SK-N-SH (cell line): ENCODE results near the gene OCLN. TPM values are rescaled to one million over a fixed set of nuclear protein-coding genes. Genes with fewer than 3 reads are reported as not detected.

ENCODE experiments used
- CTCF ChIA-PET: fragments of 300-600, 350-600 bp; formaldehyde crosslinking; extraction: SDS; loops from one replicate; lab custom pipeline; 2021; lab: Yijun Ruan, JAX
- POLR2A ChIA-PET: fragments of 350-600 bp; sonication (Branson Sonifier 250); formaldehyde crosslinking; extraction: SDS; loops from one replicate; lab custom pipeline; 2020; ENCODE audit warnings: antibody characterized with exemption, inconsistent platforms; lab: Yijun Ruan, JAX
- DNase-seq: peaks from one replicate; pipeline ENCODE4 v3.0.0; 2012
- H2AFZ ChIP-seq: fragments of 200-600 bp; sonication (generic); 2 replicates; pipeline ENCODE4 v1.8.1; 2016; ENCODE audit warnings: antibody characterized with exemption, mild to moderate bottlenecking, low read depth
- H3F3A ChIP-seq: fragments of 200-600 bp; sonication (generic); replicated peaks from 2 replicates; pipeline ENCODE3; 2016; ENCODE audit warnings: antibody characterized with exemption, mild to moderate bottlenecking; ENCODE audit not compliant: insufficient read depth
- H3K27ac ChIP-seq, 2 experiments: fragments of 200-500 bp in 1 of 2; fragments of 200-600 bp in 1 of 2; sonication (Bioruptor generic) in 1 of 2; sonication (generic), shearing (Covaris generic) in 1 of 2; 2 replicates each; pipeline versions ENCODE4 v1.5.1 to v1.6.1; 2014 to 2016; ENCODE audit warnings: low read depth in 2 of 2, inconsistent platforms in 1 of 2, low read length in 1 of 2, mild to moderate bottlenecking in 1 of 2, mixed read lengths in 1 of 2
- H3K27me3 ChIP-seq: fragments of 200-600 bp; sonication (generic), shearing (Covaris generic); 2 replicates; pipeline ENCODE4 v1.6.1; 2016; ENCODE audit warnings: mixed run types; ENCODE audit not compliant: insufficient read depth
- H3K36me3 ChIP-seq, 2 experiments: fragments of 200-500 bp in 1 of 2; fragments of 200-600 bp in 1 of 2; sonication (Bioruptor generic) in 1 of 2; sonication (generic) in 1 of 2; replicated peaks in 1 of 2; 2 replicates each; pipeline versions ENCODE3 to v1.5.1; 2014 to 2016; ENCODE audit warnings: low read length in 1 of 2, mild to moderate bottlenecking in 1 of 2; ENCODE audit not compliant: insufficient read depth in 2 of 2, control insufficient read depth in 1 of 2
- H3K4me1 ChIP-seq, 2 experiments: fragments of 200-500 bp in 1 of 2; fragments of 200-600 bp in 1 of 2; sonication (Bioruptor generic) in 1 of 2; sonication (generic), shearing (Covaris generic) in 1 of 2; 2 replicates each; pipeline versions ENCODE4 v1.5.1 to v1.6.1; 2014 to 2016; ENCODE audit warnings: low read depth in 1 of 2, low read length in 1 of 2, mixed run types in 1 of 2; ENCODE audit not compliant: insufficient read depth in 2 of 2, control insufficient read depth in 1 of 2
- H3K4me2 ChIP-seq: fragments of 200-600 bp; sonication (generic), shearing (Covaris generic); 2 replicates; pipeline ENCODE4 v1.6.1; 2017; ENCODE audit warnings: mixed run types
- H3K4me3 ChIP-seq, 2 experiments: fragments of 200-500 bp in 1 of 2; fragments of 200-600 bp in 1 of 2; sonication (Bioruptor generic) in 1 of 2; sonication (generic), shearing (Covaris generic) in 1 of 2; 2 replicates each; pipeline versions ENCODE4 v1.5.1 to v1.8.1; 2014 to 2016; ENCODE audit warnings: low read depth in 2 of 2, inconsistent platforms in 1 of 2, low read length in 1 of 2, mild to moderate bottlenecking in 1 of 2, mixed read lengths in 1 of 2, moderate library complexity in 1 of 2
- H3K79me2 ChIP-seq: fragments of 200-600 bp; sonication (generic); 2 replicates; pipeline ENCODE4 v1.8.1; 2017; ENCODE audit warnings: mild to moderate bottlenecking; ENCODE audit not compliant: insufficient read depth
- H3K9ac ChIP-seq: fragments of 200-600 bp; sonication (generic); 2 replicates; pipeline ENCODE4 v1.6.1; 2017; ENCODE audit warnings: mixed run types
- H3K9me2 ChIP-seq: fragments of 200-600 bp; sonication (generic); 2 replicates; pipeline ENCODE4 v1.6.1; 2017; ENCODE audit warnings: mixed run types
- H3K9me3 ChIP-seq: fragments of 200-600 bp; sonication (generic); 2 replicates; pipeline ENCODE4 v1.6.1; 2017; ENCODE audit warnings: mixed run types, mild to moderate bottlenecking, moderate library complexity
- H4K20me1 ChIP-seq: fragments of 200-600 bp; sonication (generic); 2 replicates; pipeline ENCODE4 v1.6.1; 2017; ENCODE audit warnings: mild to moderate bottlenecking, mixed run types; ENCODE audit not compliant: insufficient read depth
- FOXJ3 ChIP-seq: sonication (generic); formaldehyde crosslinking; IDR thresholded peaks from 2 replicates; pipeline ENCODE4 v1.5.1; 2020; ENCODE audit warnings: mild to moderate bottlenecking, missing genetic modification reagents
- GABPA ChIP-seq: IDR thresholded peaks from 2 replicates; pipeline ENCODE4 v1.4.0; 2012; ENCODE audit warnings: low read depth, mild to moderate bottlenecking
- JUND ChIP-seq: IDR thresholded peaks from 2 replicates; pipeline ENCODE4 v1.4.0; 2012
- NFIC ChIP-seq: IDR thresholded peaks from 2 replicates; pipeline ENCODE4 v1.4.0; 2012; ENCODE audit warnings: borderline replicate concordance
- POLR2AphosphoS5 ChIP-seq: IDR thresholded peaks from 2 replicates; pipeline ENCODE4 v1.6.1; 2012; ENCODE audit warnings: low read depth, low read length
- RCOR1 ChIP-seq: fragments of 150-350 bp; IDR thresholded peaks from 2 replicates; pipeline ENCODE4 v1.6.1; 2017; ENCODE audit warnings: antibody characterized with exemption, low read length
- RFX5 ChIP-seq: IDR thresholded peaks from 2 replicates; pipeline ENCODE4 v1.6.1; 2012; ENCODE audit warnings: mild to moderate bottlenecking, improper control_type of control experiment, low read length
- RXRA ChIP-seq: IDR thresholded peaks from 2 replicates; pipeline ENCODE4 v1.4.0; 2012; ENCODE audit warnings: low read depth, mild to moderate bottlenecking, borderline replicate concordance
- SIN3A ChIP-seq: IDR thresholded peaks from 2 replicates; pipeline ENCODE4 v1.6.1; 2012; ENCODE audit warnings: low read depth, mild to moderate bottlenecking, low read length, moderate library complexity, borderline replicate concordance
- SMC3 ChIP-seq: IDR thresholded peaks from 2 replicates; pipeline ENCODE4 v1.6.1; 2012; ENCODE audit warnings: low read depth, low read length, improper control_type of control experiment
- TAF1 ChIP-seq: IDR thresholded peaks from 2 replicates; pipeline ENCODE4 v1.6.1; 2012; ENCODE audit warnings: low read depth, mild to moderate bottlenecking, low read length, moderate library complexity, borderline replicate concordance
- TCF12 ChIP-seq: IDR thresholded peaks from 2 replicates; pipeline ENCODE4 v1.4.0; 2012
- TEAD4 ChIP-seq: IDR thresholded peaks from 2 replicates; pipeline ENCODE4 v1.4.0; 2012; ENCODE audit warnings: mild to moderate bottlenecking, borderline replicate concordance; ENCODE audit not compliant: insufficient read depth
- WGBS: methylation state at CpG from one replicate; pipeline ENCODE4 v1.1.6; 2017; ENCODE audit warnings: low lambda C conversion rate; 5-methylcytosine and 5-hydroxymethylcytosine counted together
- polyA plus RNA-seq, 3 experiments: library from polyadenylated mRNA; depleted of rRNA; stranded (reverse); fragments of >200 nt; gene quantifications; 2 replicates each; pipeline ENCODE4 v1.2.3, GENCODE V29; 2012
- TF ChIP-seq, protein P1 (sequence below): IDR thresholded peaks from 2 replicates; pipeline ENCODE4; 2012
- TF ChIP-seq, protein P2 (sequence below): IDR thresholded peaks from 2 replicates; pipeline ENCODE4 v1.4.0; 2012; ENCODE audit warnings: low read depth, borderline replicate concordance
- TF ChIP-seq, protein P3 (sequence below): fragments of 150-350 bp; IDR thresholded peaks from 2 replicates; pipeline ENCODE4 v1.6.1; 2016; ENCODE audit warnings: mild to moderate bottlenecking, low read depth, low read length
- TF ChIP-seq, protein P4 (sequence below): IDR thresholded peaks from 2 replicates; pipeline ENCODE4 v1.6.1; 2012; ENCODE audit warnings: mild to moderate bottlenecking, low read depth, low read length, moderate library complexity
- TF ChIP-seq, protein P5 (sequence below): IDR thresholded peaks from 2 replicates; pipeline ENCODE4 v1.4.0; 2012; ENCODE audit warnings: low read depth

The OCLN gene
- polyA plus RNA-seq, 1 of the 3 experiments (the other 2 are of a cell fraction): 6.5 TPM

DNA sequence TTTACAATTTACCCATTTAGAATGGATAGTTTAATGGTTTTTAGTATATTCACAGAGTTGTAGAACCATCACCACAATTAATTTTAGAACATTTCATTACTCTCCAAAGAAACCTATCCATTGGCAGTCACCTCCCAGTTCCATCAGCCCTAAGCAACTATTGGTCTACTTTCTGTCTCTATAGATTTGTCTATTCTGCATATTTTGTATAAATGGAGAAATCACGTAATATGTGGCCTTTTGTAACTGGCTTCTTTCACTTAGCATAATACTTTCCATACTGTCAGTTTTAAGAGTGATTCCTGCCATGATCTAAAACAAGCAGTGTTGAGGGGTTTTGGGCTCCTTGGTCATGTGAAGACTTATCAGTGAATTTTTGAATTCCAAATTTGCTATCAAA, 12.7 kb downstream of the OCLN start:
- TF ChIP-seq, protein P1, sequence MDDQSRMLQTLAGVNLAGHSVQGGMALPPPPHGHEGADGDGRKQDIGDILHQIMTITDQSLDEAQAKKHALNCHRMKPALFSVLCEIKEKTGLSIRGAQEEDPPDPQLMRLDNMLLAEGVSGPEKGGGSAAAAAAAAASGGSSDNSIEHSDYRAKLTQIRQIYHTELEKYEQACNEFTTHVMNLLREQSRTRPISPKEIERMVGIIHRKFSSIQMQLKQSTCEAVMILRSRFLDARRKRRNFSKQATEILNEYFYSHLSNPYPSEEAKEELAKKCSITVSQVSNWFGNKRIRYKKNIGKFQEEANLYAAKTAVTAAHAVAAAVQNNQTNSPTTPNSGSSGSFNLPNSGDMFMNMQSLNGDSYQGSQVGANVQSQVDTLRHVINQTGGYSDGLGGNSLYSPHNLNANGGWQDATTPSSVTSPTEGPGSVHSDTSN: no peak
- TF ChIP-seq, protein P2, sequence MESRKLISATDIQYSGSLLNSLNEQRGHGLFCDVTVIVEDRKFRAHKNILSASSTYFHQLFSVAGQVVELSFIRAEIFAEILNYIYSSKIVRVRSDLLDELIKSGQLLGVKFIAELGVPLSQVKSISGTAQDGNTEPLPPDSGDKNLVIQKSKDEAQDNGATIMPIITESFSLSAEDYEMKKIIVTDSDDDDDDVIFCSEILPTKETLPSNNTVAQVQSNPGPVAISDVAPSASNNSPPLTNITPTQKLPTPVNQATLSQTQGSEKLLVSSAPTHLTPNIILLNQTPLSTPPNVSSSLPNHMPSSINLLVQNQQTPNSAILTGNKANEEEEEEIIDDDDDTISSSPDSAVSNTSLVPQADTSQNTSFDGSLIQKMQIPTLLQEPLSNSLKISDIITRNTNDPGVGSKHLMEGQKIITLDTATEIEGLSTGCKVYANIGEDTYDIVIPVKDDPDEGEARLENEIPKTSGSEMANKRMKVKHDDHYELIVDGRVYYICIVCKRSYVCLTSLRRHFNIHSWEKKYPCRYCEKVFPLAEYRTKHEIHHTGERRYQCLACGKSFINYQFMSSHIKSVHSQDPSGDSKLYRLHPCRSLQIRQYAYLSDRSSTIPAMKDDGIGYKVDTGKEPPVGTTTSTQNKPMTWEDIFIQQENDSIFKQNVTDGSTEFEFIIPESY: no peak
- no peak for TF ChIP-seq SIN3A
- TF ChIP-seq RFX5: no peak
- TF ChIP-seq RXRA: no peak
- no peak for TF ChIP-seq GABPA
- TF ChIP-seq, protein P3, sequence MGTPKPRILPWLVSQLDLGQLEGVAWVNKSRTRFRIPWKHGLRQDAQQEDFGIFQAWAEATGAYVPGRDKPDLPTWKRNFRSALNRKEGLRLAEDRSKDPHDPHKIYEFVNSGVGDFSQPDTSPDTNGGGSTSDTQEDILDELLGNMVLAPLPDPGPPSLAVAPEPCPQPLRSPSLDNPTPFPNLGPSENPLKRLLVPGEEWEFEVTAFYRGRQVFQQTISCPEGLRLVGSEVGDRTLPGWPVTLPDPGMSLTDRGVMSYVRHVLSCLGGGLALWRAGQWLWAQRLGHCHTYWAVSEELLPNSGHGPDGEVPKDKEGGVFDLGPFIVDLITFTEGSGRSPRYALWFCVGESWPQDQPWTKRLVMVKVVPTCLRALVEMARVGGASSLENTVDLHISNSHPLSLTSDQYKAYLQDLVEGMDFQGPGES: no peak
- TF ChIP-seq TEAD4: no peak
- no peak for TF ChIP-seq FOXJ3
- no peak for TF ChIP-seq POLR2AphosphoS5
- TF ChIP-seq TCF12: no peak
- no peak for TF ChIP-seq SMC3
- no peak for TF ChIP-seq TAF1
- no peak overlapping the region for H3K9ac ChIP-seq
- WGBS: 97% methylated on average over 1 of the region's 1 CpG
- no peak overlapping the region for H3K4me3 ChIP-seq
- H3K9me2 ChIP-seq: no peaks in the 10 kb centered on the region
- H3K4me1 ChIP-seq: peaks cover 0 to 13% of the 10 kb centered on the region in 2 experiments; a peak in 2 of 4 replicates
- no peaks in the 10 kb centered on the region for H4K20me1 ChIP-seq
- H3F3A ChIP-seq: peaks cover 10% of the 10 kb centered on the region
- no peaks in the 10 kb centered on the region for H3K9me3 ChIP-seq
- no peak overlapping the region for H3K4me2 ChIP-seq
- H3K79me2 ChIP-seq: no peaks in the 10 kb centered on the region
- H2AFZ ChIP-seq: no peak overlapping the region
- no peak for DNase-seq
- H3K27me3 ChIP-seq: no peaks in the 10 kb centered on the region
- POLR2A ChIA-PET: no interaction called here
- CTCF ChIA-PET: no interaction called here
- no peaks in the 10 kb centered on the region for H3K36me3 ChIP-seq
- no peak overlapping the region for H3K27ac ChIP-seq

DNA sequence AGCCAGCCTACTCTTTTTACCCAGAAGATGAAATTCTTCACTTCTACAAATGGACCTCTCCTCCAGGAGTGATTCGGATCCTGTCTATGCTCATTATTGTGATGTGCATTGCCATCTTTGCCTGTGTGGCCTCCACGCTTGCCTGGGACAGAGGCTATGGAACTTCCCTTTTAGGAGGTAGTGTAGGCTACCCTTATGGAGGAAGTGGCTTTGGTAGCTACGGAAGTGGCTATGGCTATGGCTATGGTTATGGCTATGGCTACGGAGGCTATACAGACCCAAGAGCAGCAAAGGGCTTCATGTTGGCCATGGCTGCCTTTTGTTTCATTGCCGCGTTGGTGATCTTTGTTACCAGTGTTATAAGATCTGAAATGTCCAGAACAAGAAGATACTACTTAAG, 16.6 kb downstream of the OCLN start:
- ChIA-PET POLR2A (no interaction called here), CTCF (no interaction called here)
- WGBS: 97% methylated on average over 6 of the region's 6 CpGs
- Histone ChIP-seq H3K9me3 (no peaks in the 10 kb centered on the region), H3K79me2 (no peaks in the 10 kb centered on the region), H3K36me3 (no peaks in the 10 kb centered on the region), H3F3A (peaks cover 18% of the 10 kb centered on the region), H3K27me3 (no peaks in the 10 kb centered on the region), H3K9me2 (no peaks in the 10 kb centered on the region), H3K9ac (no peak overlapping the region), H4K20me1 (no peaks in the 10 kb centered on the region), H3K27ac (no peak overlapping the region), H3K4me3 (no peak overlapping the region), H3K4me1 (0 out of 4 replicates have a peak, but pooled peaks cover 0 to 3% of the 10 kb centered on the region in 2 experiments), H2AFZ (no peak overlapping the region), H3K4me2 (no peak overlapping the region)
- DNase-seq: no peak
- TF ChIP-seq, protein P4, sequence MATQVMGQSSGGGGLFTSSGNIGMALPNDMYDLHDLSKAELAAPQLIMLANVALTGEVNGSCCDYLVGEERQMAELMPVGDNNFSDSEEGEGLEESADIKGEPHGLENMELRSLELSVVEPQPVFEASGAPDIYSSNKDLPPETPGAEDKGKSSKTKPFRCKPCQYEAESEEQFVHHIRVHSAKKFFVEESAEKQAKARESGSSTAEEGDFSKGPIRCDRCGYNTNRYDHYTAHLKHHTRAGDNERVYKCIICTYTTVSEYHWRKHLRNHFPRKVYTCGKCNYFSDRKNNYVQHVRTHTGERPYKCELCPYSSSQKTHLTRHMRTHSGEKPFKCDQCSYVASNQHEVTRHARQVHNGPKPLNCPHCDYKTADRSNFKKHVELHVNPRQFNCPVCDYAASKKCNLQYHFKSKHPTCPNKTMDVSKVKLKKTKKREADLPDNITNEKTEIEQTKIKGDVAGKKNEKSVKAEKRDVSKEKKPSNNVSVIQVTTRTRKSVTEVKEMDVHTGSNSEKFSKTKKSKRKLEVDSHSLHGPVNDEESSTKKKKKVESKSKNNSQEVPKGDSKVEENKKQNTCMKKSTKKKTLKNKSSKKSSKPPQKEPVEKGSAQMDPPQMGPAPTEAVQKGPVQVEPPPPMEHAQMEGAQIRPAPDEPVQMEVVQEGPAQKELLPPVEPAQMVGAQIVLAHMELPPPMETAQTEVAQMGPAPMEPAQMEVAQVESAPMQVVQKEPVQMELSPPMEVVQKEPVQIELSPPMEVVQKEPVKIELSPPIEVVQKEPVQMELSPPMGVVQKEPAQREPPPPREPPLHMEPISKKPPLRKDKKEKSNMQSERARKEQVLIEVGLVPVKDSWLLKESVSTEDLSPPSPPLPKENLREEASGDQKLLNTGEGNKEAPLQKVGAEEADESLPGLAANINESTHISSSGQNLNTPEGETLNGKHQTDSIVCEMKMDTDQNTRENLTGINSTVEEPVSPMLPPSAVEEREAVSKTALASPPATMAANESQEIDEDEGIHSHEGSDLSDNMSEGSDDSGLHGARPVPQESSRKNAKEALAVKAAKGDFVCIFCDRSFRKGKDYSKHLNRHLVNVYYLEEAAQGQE: no peak
- no peak for TF ChIP-seq RCOR1
- no peak for TF ChIP-seq NFIC
- TF ChIP-seq GABPA: no peak
- TF ChIP-seq, protein P2: no peak
- no peak for TF ChIP-seq JUND
- no peak for TF ChIP-seq POLR2AphosphoS5
- TF ChIP-seq, protein P5, sequence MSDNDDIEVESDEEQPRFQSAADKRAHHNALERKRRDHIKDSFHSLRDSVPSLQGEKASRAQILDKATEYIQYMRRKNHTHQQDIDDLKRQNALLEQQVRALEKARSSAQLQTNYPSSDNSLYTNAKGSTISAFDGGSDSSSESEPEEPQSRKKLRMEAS: no peak
